GM19324 (cell line): ENCODE results near the gene ZRANB3.
"Not testable (repeated sequence)": the region's sequence is repeated elsewhere in the genome, so short reads cannot be mapped to it uniquely, and the experiment has no call there.

Experiments
- ATAC-seq: cut with Tn5 transposase; IDR thresholded peaks from one replicate; pipeline ENCODE4 v1.9.1; 2021; ENCODE audit warnings: mild to moderate bottlenecking, moderate library complexity; ENCODE audit not compliant: unreplicated experiment, low FRiP score

ZRANB3 gene

GRCh38 chr2:135494503-135494902 is 36.5 kb downstream of the ZRANB3 start:
- ATAC-seq = no peak

DNA sequence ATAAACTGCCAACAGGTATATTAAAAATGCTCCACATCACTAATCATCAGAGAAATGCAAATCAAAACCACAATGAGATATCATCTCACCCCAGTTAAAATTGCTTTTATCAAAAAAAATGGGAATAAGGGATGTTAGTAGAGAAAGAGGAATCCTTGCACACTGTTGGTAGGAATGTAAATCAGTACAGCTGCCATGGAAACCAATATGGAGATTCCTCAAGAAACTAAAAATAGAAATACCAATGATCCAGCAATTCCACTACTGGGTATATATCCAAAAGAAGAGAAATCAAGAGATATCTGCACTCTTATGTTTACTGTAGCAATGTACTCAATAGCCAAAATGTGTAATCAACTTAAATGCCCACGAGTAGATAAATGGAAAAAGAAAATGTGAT is 40.6 kb downstream of the ZRANB3 start:
- no peak for ATAC-seq

DNA sequence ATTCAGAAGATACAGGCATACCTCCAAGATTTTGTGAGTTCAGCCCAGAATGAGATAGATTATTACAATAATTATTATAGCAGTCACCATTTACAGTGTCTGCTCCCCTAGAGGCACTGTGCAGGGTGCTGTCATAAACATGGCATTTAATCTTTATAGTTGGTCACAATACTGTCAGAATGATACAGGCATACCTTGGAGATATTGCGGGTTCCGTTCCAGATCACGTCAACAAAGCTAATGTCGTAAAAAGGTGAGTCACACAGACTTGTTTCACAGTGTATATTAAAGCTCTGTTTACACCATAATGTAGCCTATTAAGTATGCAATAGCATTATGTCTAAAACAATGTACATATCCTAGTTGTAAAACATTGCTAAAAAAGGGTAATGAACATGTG is 45.6 kb downstream of the ZRANB3 start:
- no peak for ATAC-seq

- no peak for ATAC-seq
Observed at GRCh38 chr2:135475128-135475527, 55.9 kb downstream of the ZRANB3 start.

- no peak for ATAC-seq
Observed at GRCh38 chr2:135473567-135473966, 57.5 kb downstream of the ZRANB3 start.

DNA sequence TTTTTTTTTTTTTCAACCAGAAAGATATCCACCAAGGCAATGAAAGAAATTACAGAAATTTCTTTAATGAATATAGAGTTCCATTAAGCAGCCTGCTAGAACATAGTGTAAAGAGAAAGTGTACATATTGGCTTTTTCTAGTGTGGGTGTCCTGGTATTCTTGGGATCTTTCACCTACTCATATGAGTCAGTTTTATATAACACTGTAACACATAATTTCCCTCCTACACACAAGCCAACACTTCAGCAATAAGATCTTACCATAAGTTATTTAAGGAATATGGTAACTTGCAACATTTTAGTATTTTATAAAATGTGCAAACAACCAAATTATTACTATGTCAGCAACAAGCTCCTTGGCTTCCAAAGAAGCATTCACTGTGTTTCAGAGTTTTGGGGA is 59.9 kb downstream of the ZRANB3 start:
- ATAC-seq = no peak

GRCh38 chr2:135457279-135457678 is 73.7 kb downstream of the ZRANB3 start:
- no peak for ATAC-seq

DNA sequence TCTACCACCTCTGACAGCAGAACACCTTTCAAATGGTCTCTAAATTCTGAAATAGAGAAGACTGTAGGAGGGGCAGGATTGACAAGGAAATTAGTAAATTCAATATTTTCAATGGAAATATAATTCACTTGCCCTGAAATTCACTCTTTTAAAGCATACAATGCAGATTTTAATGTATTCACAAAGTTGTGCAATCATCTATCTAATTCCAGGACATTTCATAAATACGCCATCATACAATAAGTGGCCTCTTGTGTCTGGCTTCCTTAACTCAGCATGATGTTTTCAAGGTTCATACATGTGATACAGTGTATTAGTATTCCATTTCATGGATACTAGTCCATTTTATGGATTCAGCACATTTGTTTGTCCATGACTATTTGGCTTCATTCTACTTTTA is 74.2 kb downstream of the ZRANB3 start:
- ATAC-seq = no peak

- no peak for ATAC-seq
Observed at GRCh38 chr2:135456431-135456830, 74.6 kb downstream of the ZRANB3 start.

DNA sequence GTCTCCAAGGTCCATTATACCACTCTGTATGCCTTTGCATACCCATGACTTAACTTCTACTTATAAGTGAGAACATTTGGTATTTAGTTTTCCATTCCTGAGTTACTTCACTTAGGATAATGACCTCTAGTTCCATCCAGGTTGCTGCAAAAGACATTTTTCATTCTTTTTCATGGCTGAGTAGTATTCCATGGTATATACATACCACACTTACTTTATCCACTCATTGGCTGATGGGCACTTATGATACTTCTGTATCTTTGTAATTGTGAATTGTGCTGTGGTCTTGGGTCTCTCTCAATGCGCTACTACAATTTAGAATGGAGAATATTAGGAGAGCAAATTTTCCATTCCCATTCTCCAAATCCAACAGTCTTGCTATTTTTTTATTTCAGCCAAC is 76.4 kb downstream of the ZRANB3 start:
- ATAC-seq = no peak

- not testable (repeated sequence) for ATAC-seq
Observed at GRCh38 chr2:135453027-135453426, 78.0 kb downstream of the ZRANB3 start.

DNA sequence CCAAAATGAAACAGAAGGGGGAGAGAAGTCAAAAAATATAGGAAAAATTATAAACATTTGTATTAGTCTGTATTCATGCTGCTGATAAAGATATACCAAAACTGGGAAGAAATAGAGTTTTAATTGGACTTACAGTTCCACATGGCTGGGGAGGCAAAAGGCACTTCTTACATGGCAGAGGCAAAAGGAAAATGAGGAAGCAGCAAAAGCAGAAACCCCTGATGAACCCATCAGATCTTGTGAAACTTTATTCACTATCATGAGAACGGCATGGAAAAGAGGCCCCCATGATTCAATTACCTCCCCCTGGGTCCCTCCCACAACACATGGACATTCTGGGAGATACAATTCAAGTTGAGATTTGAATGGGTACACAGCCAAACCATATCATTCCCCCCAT is 79.1 kb downstream of the ZRANB3 start:
- ATAC-seq = no peak

- ATAC-seq = not testable (repeated sequence)
Observed at GRCh38 chr2:135443013-135443412, 88.0 kb downstream of the ZRANB3 start.

GRCh38 chr2:135435155-135435554 is 95.9 kb downstream of the ZRANB3 start:
- not testable (repeated sequence) for ATAC-seq

DNA sequence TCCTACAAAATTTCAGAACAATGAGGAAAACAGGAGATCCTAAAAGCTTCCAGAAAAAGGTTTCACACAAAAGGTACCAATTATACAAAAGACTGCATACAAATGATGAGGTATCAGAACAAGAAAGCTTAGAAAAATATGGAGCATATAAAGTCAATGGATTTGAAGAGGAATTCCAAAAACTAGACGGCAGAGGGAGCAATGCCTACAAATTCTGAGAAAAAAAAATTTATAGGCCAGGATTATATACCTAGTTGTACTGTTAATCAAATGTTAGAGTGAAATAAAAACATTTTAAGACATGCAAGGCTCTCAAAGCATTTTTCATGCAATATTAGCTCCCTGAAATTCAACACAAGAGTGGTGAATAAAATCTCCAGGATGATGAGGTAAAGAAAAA is 106.2 kb downstream of the ZRANB3 start:
- ATAC-seq = no peak

DNA sequence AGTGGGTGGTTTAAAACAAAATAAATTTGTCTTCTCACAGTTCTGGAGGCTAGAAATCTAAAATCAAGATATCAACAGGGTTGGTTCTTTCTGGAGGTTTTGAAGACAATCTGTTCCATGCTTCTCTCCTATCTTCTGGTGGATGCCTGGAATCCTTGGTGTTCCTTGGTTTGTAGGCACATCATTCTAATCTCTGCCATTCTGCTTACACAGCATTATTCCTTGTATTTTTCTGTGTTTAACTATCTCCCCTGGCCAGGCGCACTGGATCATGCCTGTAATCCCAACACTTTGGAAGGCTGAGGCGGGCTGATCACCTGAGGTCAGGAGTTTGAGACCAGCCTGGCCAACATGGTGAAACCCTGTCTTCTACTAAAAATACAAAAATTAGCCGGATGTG is 108.1 kb downstream of the ZRANB3 start:
- no peak for ATAC-seq

- ATAC-seq = no peak
Observed at GRCh38 chr2:135411646-135412045, 119.4 kb downstream of the ZRANB3 start.

- no peak for ATAC-seq
Observed at GRCh38 chr2:135409436-135409835, 121.6 kb downstream of the ZRANB3 start.

DNA sequence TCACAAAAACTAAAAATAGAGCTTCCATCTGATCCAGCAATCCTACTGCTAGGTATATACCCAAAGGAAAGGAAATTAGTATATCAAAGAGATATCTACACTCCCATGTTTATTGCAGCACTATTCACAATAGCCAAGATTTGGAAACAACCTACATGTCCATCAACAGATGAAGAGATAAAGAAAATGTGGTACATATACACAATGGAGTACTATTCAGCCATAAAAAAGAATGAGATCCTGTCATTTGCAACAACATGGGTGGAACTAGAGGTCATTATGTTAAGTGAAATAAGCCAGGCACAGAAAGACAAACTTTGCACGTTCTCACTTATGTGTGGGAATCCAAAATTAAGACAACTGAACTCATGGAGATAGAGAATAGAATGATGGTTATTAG is 134.8 kb downstream of the ZRANB3 start:
- ATAC-seq = not testable (repeated sequence)

- ATAC-seq = no peak
Observed at GRCh38 chr2:135386993-135387392, 144.0 kb downstream of the ZRANB3 start.

GRCh38 chr2:135378591-135378990 is 152.4 kb downstream of the ZRANB3 start:
- ATAC-seq = no peak

GRCh38 chr2:135373702-135374101 is 157.3 kb downstream of the ZRANB3 start:
- ATAC-seq = no peak

GRCh38 chr2:135349941-135350340 is 181.1 kb downstream of the ZRANB3 start:
- ATAC-seq = no peak
